Endometrial microvascular endothelial cells (primary cell): ENCODE measurements around the gene TSC22D4. TPM values are rescaled to one million over a fixed set of nuclear protein-coding genes. Genes with fewer than 3 reads are reported as not detected.
"Not testable (repeated sequence)": the region's sequence is repeated elsewhere in the genome, so short reads cannot be mapped to it uniquely, and the experiment has no call there.

Source experiments
- in situ Hi-C: cut with HindIII; loops from 2 replicates; pipeline ENCODE4 v1.10.0; 2017; ENCODE audit warnings: low sequenced_read_pairs, low pct_unique_long_range_greater_than_20kb; ENCODE audit errors: inconsistent ontology term
- total RNA-seq: library from RNA; depleted of rRNA; stranded (reverse); fragments of >200 nt; gene quantifications from one replicate; pipeline ENCODE4 v1.2.3, GENCODE V29; 2015; ENCODE audit errors: inconsistent ontology term

The TSC22D4 gene
- 60.7 TPM for total RNA-seq

DNA sequence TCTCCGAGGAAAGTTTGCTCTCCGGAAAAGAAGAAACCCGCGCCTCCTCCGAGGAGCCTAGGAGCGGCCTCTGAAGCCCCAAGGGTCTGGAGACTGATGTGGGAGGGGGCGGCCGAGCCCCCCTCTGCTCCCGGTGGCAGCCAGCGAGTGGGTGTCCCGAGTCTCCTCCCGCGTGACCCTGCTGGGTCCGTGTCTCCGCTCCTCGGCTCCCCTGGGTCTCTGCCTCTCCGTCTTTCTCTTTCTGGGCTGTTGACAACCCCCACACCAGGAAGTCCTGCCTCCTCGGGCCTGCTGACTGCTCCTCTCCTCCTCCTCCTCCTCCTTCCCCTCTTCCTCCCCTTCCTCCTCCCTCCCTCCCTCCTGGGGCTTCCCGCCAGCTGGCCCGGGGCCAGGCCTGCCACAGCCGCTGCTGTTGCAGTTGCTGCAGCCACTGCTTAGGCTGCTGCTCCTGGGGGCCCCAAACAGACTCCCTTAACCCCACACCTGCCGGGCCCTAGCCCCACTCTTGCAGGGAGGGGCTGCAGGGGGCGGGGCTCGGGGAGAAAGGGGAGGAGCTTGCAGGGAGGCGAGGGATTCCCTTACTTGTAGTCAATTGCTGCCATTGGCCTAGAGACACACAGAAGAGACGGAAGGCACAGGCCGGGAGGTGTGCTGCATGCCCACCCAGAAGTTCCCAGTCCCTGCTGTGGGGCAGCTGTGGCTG, at the start of gene TSC22D4:
Gene TSC22D4 (minus strand): TSS at position 257 of the 703 bp plus-strand sequence. CDS start 1,176 bp downstream, outside the sequence.
- in situ Hi-C loops = no loop called here

DNA sequence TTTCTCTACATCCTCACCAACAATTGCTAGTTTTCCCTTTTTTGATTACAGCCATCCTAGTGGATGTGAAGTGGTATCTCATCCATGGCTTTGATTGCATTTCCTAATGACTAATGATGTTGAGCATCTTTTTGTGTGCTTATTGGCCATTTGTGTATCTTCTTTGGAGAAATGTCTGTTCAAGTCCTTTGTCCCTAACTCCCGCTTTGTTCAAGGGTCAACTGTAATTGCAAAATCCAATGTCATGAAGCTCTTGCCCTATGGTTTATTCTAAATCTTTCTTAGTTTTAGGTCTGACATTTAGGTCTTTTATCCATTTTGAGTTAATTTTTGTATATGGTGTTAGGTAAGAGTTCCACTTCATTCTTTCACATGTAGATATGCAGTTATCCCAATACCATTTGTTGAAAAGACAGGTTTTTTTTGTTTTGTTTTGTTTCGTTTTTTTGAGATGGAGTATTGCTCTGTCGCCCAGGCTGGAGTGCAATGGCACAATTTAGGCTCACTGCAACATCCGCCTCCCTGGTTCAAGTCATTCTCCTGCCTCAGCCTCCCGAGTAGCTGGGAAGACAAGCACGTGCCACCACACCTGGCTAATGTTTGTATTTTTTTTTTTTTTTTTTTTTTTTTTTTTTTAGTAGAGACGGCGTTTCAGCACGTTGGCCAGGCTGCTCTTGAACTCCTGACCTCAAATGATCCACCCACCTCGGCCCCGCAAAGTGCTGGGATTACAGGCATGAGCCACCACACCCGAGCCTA, 49.3 kb upstream of the TSC22D4 start:
- in situ Hi-C loops = not testable (repeated sequence)

DNA sequence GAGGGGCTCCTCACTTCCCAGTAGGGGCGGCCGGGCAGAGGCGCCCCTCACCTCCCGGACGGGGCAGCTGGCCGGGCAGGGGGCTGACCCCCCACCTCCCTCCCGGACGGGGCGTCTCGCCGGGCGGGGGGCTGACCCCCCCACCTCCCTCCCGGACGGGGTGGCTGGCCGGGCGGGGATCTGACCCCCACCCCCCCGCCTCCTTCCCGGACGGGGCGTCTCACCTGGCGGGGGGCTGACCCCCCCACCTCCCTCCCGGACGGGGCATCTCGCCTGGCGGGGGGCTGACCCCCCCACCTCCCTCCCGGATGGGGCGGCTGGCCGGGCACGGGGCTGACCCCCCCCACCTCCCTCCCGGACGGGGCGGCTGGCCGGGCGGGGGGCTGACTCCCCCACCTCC, 44.2 kb upstream of the TSC22D4 start:
- in situ Hi-C loops = not testable (repeated sequence)

DNA sequence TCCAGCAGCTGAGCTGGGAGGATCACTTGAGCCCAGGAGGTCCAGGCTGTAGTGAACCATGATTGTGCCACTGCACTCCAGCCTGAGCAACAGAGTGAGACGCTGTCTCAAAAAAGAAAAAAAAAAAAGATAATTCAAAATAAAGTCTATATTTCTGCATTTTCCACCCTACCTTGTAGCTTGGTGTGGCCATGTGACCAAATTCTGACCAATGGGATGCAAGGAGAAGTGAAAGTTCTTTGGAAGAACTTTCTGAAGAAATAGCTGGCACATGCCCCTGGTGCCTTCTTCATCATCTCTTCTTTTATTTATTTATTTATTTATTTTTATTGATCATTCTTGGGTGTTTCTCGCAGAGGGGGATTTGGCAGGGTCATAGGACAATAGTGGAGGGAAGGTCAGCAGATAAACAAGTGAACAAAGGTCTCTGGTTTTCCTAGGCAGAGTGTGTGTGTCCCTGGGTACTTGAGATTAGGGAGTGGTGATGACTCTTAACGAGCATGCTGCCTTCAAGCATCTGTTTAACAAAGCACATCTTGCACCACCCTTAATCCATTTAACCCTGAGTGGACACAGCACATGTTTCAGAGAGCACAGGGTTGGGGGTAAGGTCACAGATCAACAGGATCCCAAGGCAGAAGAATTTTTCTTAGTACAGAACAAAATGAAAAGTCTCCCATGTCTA, 43.0 kb upstream of the TSC22D4 start:
- in situ Hi-C loops = not testable (repeated sequence)

DNA sequence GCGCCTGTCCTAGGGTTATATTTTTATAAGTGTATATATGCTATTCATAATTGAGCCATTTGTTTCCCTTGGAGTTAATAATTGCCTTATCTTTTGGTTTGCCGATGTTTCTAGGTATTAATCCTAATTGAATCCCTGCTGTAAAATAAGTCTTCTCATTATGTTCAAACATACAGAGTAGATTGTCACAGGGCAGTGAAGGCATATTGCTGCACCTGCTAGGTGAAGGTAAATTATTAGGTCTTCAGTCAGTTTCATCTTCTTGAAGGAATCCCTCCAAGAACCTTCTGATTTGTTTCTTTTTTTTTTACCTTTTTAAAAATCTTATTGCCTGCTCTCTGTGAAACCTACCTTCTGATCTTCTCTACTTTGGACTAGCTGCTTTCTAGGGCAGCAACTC, 42.1 kb upstream of the TSC22D4 start:
- in situ Hi-C loops = no loop called here

DNA sequence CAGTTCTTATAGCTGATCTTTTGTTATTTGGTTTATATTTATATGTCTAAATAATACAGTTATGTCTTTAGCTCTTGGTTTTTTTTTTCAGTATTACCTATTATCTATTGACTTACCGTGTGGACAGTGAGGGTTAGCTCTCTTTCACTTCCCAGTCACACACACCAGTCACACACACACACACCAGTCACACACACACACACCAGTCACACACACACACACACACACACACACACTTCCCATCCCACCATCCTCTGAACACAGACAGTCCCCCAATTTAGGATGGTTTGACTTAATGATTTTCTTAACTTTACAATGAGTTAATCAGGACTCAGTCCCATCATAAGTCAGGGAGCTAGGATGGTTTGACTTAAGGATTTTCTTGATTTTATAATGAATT, 41.1 kb upstream of the TSC22D4 start:
- in situ Hi-C loops = no loop called here

DNA sequence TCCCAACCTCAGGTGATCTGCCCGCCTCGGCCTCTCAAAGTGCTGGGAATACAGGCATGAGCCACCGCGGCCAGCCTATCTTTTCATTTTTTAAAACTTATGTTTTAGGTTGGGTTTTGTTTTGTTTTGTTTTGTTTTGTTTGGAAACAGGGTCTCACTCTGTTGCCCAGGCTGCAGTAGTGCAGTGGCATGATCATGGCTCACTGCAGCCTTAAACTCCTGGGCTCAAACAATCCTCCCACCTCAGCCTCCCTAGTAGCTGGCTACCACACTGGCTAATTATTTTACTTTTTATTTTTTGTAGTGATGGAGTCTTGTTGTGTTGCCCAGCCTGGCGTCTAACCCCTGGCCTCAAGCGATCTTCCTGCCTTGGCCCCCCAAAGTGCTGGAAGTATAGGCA, 40.6 kb upstream of the TSC22D4 start:
- in situ Hi-C loops = no loop called here

DNA sequence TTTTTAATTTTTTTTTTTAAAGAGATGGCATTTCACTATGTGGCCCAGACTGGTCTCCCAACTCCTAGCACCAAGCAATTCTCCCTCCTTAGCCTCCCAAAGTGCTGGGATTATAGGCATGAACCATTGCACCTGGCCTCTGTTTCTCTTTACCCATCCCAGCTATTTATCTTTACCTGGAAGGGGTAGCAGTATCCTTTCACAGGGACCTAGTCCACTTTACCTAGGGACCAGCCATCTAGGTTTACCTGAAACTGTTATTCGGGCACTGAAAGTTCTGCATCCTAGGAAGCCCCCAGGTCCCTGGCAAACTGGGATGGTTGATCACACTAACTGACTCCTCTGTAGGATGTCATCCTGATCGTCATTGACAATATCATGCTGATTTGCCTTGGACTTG, 38.3 kb upstream of the TSC22D4 start:
- in situ Hi-C loops = no loop called here

DNA sequence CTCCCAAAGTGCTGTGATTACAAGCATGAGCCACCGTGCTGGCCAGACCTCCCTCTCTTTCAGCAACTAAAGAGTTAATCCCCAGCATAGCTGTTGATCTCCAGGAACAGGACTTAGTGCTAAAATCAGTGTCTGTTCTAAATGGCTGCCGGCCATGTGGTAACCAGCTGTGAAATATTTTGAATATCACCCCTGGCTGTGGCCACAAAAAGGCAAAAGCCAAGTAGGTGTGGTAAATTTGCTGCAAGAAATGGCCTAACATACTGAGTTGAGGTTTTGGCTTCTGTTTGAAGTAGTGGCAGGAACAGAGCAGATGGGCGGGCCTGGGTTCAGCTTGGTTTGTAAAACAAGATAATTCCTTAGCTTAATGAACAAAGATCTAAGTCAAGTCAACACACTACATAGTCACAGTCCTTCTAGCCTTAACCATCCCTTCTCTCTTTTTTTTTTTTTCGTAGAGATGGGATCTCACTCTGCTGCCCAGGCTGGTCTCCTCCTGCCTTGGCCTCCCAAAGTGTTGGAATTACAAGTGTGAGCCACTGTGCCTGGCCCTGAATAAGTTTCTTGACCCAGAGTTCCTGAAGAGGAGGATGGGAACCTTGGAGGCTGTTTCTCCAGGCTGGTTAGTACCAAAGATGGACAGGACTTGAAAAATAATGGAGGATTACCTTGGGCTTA, 37.3 kb upstream of the TSC22D4 start:
- in situ Hi-C loops = no loop called here

DNA sequence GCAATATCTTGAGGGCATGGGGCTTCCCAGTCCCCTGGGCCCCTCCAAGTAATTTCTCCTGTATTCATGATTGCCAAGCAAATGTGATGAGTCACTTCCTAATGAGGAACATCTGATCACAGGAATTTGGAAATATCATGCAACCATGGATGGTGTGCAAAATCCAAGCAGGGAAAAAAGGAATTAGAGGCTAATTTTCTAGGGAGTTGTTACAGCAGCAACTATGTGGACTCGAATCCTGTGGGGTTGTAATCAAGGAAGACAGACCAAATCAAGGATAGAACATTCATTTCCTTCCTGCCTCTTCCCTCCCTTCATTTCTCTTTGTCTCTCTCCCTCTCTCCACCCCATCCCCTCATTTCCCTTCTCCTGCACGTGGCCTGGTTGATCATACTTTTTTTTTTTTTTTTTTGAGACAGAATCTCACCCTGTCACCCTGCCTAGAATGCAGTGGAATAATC, 36.1 kb upstream of the TSC22D4 start:
- in situ Hi-C loops = no loop called here

DNA sequence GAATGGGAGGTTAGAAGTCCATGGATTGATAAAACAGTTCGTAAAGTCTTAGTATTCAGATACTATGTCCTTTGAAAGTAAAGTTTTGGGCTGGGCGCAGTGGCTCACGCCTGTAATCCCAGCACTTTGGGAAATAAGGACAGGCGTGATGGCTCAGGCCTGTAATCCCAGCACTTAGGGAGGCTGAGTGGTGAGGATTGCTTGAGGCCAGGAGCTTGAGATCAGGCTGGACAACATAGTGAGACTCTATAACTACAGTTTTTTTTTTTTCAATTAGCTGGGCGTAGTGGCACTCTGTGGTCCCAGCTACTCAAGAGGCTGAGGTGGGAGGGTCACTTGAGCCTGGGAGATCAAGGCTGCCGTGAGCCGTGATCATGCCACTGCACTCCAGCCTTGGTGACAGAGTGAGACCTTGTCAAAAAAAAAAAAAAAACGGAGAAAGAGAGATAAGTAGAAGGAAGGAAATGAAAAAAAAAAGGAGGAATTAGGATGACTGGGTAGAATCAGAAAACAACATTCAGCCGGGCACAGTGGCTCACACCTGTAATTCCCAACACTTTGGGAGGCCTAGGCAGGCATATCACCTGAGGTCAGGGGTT, 34.3 kb upstream of the TSC22D4 start:
- in situ Hi-C loops = no loop called here

DNA sequence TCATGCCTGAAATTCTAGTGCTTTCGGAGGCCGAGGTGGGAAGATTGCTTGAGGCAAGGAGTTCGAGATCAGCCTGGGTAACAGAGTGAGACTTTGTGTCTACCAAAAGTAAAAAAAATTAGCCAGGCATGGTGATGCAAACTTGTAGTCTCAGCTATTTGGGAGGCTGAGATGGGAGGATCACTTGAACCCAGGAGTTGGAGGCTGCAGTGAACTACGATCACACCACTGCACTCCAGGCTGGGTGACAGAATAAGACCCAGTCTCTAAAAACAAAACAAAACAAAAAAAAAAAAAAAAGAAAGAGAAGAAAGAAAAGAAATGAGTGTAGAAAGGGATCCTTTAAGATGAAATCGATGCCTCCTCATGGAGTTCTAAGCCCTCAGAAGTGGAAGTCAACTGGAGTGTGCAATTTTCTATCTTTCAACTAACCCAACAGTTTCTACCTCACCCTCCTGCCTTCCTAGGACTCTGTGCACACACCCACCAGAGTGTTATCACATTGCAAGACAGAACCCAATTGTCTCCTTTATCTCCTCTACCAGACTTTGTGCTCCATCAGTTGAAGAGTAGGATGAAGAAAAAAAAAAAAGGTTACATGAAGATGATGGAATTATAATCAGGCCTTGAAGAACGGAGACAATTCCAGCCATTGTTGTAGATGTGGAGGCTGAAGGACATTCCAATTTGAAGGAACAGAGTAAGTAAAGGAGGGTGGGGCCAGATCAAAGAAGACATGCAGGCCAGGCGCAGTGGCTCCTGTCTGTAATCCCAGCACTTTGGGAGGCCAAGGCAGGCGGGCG, 31.6 kb upstream of the TSC22D4 start:
- in situ Hi-C loops = no loop called here

DNA sequence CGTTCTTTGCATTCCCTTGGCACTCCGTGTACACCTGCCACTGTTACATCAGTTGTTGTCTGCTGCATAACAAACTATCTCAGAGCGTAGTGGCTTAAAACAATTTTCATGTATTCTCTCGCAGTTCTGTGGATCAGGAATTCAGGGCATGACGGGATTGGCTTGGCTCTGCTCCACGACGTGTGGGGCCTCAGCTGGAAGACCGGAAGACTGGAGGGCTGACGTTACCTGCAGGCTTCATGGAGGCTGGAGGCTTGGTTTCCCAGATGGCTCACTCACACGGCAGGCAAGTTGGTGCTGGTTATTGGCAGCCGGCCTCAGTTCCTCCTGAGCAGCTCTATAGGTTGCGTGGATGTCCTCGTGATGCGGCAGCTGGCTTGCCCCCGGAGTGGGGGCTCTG, 30.2 kb upstream of the TSC22D4 start:
- in situ Hi-C loops = no loop called here

DNA sequence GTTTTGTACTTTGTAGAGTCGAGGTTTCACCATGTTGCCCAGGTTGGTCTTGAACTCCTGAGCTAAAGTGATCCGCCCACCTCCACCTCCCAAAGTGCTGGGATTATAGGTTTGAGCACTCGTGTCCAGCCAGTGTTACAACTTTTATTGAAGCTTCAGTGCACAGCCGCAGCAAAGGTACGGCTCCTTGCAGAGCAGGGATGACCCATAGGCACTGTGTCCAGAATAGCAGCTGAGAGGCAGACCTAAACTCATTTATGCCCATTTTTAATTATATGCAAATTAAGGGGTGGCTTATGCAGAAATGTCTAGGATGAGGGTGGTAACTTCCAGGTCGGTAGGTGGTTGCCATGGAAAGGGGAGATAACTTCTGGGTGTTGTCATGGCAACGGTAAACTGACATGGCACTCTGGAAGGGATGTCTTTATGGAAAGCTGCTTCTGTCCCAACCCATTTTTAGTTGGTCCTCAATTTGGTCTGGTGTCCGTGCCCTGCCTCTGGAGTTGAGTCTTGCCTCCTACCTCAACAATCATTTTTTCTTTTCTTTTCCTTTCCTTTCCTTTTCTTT, 27.4 kb upstream of the TSC22D4 start:
- in situ Hi-C loops = no loop called here

DNA sequence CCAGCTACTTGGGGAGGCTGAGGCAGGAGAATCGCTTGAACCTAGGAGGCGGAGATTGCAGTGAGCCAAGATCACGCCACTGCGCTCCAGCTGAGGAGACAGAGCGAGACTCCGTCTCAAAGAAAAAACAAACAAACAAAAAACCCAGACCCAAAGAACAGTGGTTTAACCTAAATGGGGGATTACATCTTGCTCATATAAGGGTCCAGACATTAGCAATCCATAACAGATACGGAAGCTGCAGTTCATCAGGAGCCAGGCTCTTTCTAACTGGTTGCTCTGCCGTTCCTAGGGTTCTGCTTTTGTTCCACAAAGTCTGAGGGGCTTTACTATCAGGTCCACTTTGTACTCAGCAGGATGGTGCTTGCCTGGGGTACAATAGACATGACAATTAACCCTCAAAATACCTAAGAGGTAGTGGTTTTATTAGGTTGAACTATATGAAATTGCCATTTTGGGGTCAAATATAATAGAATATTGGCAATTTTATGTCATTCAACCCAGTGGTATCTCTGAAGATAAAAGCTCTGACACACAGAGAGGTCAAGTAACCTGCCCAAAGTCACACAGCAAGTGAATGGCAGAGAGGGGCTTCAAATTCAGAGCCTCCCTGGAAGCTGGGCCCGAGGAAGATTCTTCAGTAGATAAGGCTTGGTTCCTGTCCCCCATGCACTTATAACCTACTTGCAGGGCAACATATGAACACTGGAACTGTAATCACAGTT, 26.0 kb upstream of the TSC22D4 start:
- in situ Hi-C loops = no loop called here

DNA sequence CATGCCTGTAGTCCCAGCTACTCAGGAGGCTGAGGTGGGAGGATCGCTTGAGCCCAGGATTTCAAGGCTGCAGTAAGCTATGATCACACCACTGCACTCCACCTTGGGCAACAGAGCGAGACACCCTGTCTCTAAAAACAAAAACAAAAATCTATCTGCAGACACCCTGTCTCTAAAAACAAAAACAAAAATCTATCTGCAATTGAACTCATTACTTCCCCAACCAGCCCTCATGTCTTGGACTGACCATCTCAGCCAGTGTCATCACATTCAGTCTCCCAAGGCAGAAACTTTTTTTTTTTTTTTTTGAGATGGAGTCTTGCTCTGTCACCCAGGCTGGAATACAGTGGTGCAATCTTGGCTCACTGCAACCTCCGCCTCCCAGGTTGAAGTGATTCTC, 25.0 kb upstream of the TSC22D4 start:
- in situ Hi-C loops = not testable (repeated sequence)

DNA sequence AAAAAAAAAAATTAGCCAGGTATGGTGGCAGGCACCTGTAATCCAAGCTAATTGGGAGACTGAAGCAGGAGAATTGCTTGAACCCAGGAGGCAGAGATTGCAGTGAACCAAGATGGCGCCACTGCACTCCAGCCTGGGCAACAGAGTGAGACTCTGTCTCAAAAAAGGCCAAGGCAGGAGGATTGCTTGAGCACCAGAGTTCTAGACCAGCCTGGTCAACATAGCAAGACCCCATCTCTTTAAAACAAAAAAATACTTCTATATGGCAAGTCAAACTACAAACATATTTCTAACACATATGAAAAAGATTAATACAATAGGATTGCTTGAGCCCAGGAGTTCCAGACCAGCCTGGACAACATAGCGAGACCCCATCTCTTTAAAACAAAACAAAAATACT, 21.7 kb upstream of the TSC22D4 start:
- in situ Hi-C loops = not testable (repeated sequence)
